ENCODE data around the gene DDX28. TPM values are rescaled to one million over a fixed set of nuclear protein-coding genes. Genes with fewer than 3 reads are reported as not detected.
"Not testable (repeated sequence)": the region's sequence is repeated elsewhere in the genome, so short reads cannot be mapped to it uniquely, and the experiment has no call there.

Gene DDX28
- polyA plus RNA-seq, 1 donor: 9.9 TPM

DNA sequence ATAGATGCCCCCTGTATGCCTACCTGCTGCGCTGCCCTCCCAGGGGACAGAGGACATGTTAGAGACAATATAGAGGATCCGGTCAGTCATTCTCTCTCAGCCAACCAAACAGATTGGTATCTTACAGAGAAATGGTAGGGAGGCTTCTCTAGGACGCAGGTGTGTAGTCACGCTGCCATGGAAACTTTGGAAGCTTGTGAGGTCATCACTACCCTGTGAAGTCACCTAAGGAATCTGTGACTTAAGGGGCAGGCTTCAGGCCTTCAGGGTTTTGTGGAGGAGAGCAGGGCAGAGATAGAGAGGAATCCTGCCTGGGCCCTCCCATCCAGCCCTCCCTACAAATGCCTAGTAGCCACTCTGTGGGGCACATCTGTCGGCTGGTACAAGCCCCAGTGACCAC is 7.4 kb downstream of the DDX28 start, which contains the start of gene DPEP2NB:
Gene DPEP2NB, minus strand, starts transcription at position 231 of the 400 bp plus-strand sequence. Its CDS starts 141 bp downstream, at position 90.
- DNase-seq: no peak
- Histone ChIP-seq H3K9me3 (ENCODE audit: control insufficient read depth, low read depth, low read length) (no peaks in the 10 kb centered on the region), H3K36me3 (ENCODE audit: control insufficient read depth, insufficient read depth, low read length) (no peaks in the 10 kb centered on the region), H3K27me3 (ENCODE audit: control insufficient read depth, insufficient read depth, low read length) (no peaks in the 10 kb centered on the region), H3K4me1 (ENCODE audit: control insufficient read depth, insufficient read depth, low read length) (no peaks in the 10 kb centered on the region), H3K27ac (ENCODE audit: low read length) (no peak within 1 kb of the TSS), H3K4me3 (ENCODE audit: low read length) (no peak within 1 kb of the TSS)
- WGBS (ENCODE audit: insufficient coverage, low lambda C conversion rate): no CpG with 5 or more reads among the region's 5 CpGs

DNA sequence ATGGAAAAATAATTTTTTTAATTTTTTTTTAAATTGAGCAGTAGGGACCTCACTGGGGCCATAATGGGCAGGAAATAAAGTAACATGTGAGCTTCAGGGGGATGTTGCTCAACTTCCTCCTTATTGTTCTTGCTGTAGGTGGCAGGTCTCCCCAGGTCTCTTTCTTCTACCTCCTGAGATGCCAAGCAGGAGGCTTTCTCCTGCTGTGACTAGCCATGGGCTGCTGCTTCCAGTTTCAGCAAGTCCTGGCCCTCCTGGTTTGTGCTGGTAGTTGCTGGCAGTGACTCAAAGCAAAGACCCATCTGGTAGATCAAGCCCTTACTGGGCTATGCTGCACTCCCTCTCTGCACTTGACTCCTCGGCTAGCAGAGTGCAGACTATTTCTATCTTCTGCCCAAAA is 9.6 kb downstream of the DDX28 start:
- Histone ChIP-seq H3K4me3 (ENCODE audit: low read length) (no peak overlapping the region), H3K27me3 (ENCODE audit: control insufficient read depth, insufficient read depth, low read length) (no peaks in the 10 kb centered on the region), H3K27ac (ENCODE audit: low read length) (no peak overlapping the region), H3K36me3 (ENCODE audit: control insufficient read depth, insufficient read depth, low read length) (no peaks in the 10 kb centered on the region), H3K4me1 (ENCODE audit: control insufficient read depth, insufficient read depth, low read length) (no peaks in the 10 kb centered on the region), H3K9me3 (ENCODE audit: control insufficient read depth, low read depth, low read length) (no peaks in the 10 kb centered on the region)
- WGBS (ENCODE audit: insufficient coverage, low lambda C conversion rate): no CpG with 5 or more reads among the region's 1 CpG
- no peak for DNase-seq

DNA sequence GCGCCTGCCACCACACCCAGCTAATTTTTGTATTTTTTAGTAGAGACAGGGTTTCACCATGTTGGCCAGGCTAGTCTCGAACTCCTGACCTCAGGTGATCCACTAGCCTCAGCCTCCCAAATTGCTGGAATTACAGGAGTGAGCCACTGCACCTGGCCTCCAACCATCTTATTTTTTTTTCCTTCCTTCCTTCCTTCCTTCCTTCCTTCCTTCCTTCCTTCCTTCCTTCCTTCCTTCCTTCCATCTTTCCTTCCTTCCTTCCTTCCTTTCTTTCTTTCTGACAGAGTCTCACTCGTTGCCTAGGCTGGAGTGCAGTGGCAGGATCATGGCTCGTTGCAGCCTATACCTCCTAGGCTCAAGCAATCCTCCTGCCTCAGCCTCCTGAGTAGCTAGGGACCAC is 13.2 kb downstream of the DDX28 start:
- not testable (repeated sequence) for H3K9me3 ChIP-seq (ENCODE audit: control insufficient read depth, low read depth, low read length); H3K27ac ChIP-seq (ENCODE audit: low read length); H3K36me3 ChIP-seq (ENCODE audit: control insufficient read depth, insufficient read depth, low read length); H3K4me1 ChIP-seq (ENCODE audit: control insufficient read depth, insufficient read depth, low read length); DNase-seq; H3K27me3 ChIP-seq (ENCODE audit: control insufficient read depth, insufficient read depth, low read length); H3K4me3 ChIP-seq (ENCODE audit: low read length)
- no CpG with 5 or more reads among the region's 4 CpGs for WGBS (ENCODE audit: insufficient coverage, low lambda C conversion rate)

DNA sequence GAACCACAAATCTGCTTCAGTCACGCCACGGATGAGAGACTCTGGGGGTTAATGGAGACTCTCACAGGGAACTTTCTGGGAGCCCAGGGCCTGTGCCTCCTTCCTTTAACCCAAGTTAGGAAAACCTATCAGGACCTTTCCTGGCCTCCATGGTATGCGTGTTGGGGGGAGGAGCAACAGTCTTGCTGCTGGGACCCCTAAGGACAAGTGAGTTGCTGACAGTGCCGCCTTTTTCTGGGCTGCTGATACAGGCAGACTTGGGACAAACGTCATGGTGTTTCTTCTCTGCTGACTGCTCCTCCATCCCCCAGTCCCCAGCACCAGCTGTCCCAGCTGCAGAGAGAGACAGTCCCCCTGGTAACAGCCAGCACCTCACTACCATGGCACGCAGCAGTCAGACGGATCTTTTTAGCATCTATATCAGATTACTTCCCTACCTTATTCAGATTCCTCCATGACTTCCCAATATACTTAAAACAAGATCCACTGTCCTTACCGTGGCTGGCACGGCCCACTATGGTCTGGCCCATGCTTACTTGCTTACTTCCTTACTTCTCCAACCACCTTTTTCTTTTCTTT is 13.8 kb downstream of the DDX28 start:
- Histone ChIP-seq H3K27me3 (ENCODE audit: control insufficient read depth, insufficient read depth, low read length) (no peaks in the 10 kb centered on the region), H3K4me3 (ENCODE audit: low read length) (no peak overlapping the region), H3K36me3 (ENCODE audit: control insufficient read depth, insufficient read depth, low read length) (no peaks in the 10 kb centered on the region), H3K4me1 (ENCODE audit: control insufficient read depth, insufficient read depth, low read length) (no peaks in the 10 kb centered on the region), H3K27ac (ENCODE audit: low read length) (no peak overlapping the region), H3K9me3 (ENCODE audit: control insufficient read depth, low read depth, low read length) (no peaks in the 10 kb centered on the region)
- no peak for DNase-seq
- whole genome bisulfite sequencing (ENCODE audit: insufficient coverage, low lambda C conversion rate): 43% methylated on average over 1 of the region's 9 CpGs

DNA sequence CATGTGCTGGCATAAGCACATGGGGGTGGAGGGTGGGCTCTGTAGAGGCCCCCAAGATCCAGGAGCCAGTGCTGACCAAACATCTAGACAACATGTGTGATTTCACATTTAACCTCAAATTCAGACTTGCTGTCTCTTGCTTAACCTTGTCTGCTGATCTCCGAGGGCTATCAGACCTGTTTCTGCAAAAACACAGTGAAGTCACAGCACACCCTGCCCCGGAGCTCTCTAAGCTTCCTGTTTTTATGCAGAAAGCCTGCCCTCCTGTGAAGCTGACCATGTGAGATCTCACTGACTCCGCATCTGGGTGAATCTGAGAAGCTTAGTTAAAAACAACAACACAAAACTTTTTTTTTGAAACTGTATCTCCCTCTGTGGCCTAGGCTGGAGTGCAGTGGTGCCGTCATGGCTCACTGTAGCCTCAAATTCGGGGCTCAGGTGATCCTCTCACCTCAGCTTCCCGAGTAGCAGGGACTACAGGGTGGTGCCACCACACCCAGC is 17.2 kb downstream of the DDX28 start:
- no peaks in the 10 kb centered on the region for H3K4me1 ChIP-seq (ENCODE audit: control insufficient read depth, insufficient read depth, low read length)
- no peak overlapping the region for H3K4me3 ChIP-seq (ENCODE audit: low read length)
- H3K27ac ChIP-seq (ENCODE audit: low read length): no peak overlapping the region
- H3K36me3 ChIP-seq (ENCODE audit: control insufficient read depth, insufficient read depth, low read length): no peaks in the 10 kb centered on the region
- no peak for DNase-seq
- H3K27me3 ChIP-seq (ENCODE audit: control insufficient read depth, insufficient read depth, low read length): no peaks in the 10 kb centered on the region
- H3K9me3 ChIP-seq (ENCODE audit: control insufficient read depth, low read depth, low read length): no peaks in the 10 kb centered on the region
- WGBS (ENCODE audit: insufficient coverage, low lambda C conversion rate): no CpG with 5 or more reads among the region's 6 CpGs

DNA sequence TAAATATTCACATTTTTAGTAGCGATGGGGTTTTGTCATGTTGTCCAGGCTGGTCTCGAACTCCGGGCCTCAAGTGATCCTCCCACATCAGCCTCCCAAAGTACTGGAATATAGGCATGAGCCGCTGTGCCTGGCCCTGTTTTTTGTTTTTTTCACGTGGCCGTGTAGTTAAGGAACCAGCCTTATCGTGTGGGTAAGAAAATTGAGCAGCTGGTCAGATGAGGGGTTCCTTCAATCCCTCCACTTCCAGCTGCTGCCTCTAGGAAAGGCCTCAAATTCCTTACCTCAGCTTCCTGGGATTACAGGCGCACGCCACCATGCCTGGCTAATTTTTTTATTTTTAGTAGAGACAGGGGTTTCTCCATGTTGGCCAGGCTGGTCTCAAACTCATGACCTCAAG is 17.8 kb downstream of the DDX28 start:
- WGBS (ENCODE audit: insufficient coverage, low lambda C conversion rate): no CpG with 5 or more reads among the region's 9 CpGs
- Histone ChIP-seq H3K27ac (ENCODE audit: low read length) (no peak overlapping the region), H3K36me3 (ENCODE audit: control insufficient read depth, insufficient read depth, low read length) (no peaks in the 10 kb centered on the region), H3K4me3 (ENCODE audit: low read length) (no peak overlapping the region), H3K4me1 (ENCODE audit: control insufficient read depth, insufficient read depth, low read length) (no peaks in the 10 kb centered on the region), H3K9me3 (ENCODE audit: control insufficient read depth, low read depth, low read length) (no peaks in the 10 kb centered on the region), H3K27me3 (ENCODE audit: control insufficient read depth, insufficient read depth, low read length) (no peaks in the 10 kb centered on the region)
- DNase-seq: no peak

DNA sequence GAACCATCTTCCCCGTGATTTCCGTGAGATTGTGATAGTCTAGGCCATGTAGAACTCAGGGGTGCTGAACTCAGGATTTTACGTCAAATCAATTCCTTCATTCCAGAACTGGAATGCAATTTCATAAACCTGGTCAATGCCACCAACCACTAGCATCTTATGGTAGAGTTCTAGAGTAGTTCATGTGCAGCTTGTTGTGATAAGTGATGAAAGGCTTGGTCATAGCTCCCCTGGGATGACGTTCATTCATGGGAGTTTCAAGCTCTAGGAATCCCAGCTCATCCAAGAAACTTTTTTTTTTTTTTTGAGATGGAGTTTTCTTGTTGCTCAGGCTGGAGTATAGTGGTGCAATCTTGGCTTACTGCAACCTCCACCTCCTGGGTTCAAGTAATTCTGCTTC is 20.0 kb downstream of the DDX28 start:
- no CpG with 5 or more reads among the region's 4 CpGs for WGBS (ENCODE audit: insufficient coverage, low lambda C conversion rate)
- H3K27me3 ChIP-seq (ENCODE audit: control insufficient read depth, insufficient read depth, low read length): no peaks in the 10 kb centered on the region
- H3K4me3 ChIP-seq (ENCODE audit: low read length): no peak overlapping the region
- DNase-seq: no peak
- no peaks in the 10 kb centered on the region for H3K9me3 ChIP-seq (ENCODE audit: control insufficient read depth, low read depth, low read length)
- H3K4me1 ChIP-seq (ENCODE audit: control insufficient read depth, insufficient read depth, low read length): no peaks in the 10 kb centered on the region
- H3K36me3 ChIP-seq (ENCODE audit: control insufficient read depth, insufficient read depth, low read length): no peaks in the 10 kb centered on the region
- no peak overlapping the region for H3K27ac ChIP-seq (ENCODE audit: low read length)

DNA sequence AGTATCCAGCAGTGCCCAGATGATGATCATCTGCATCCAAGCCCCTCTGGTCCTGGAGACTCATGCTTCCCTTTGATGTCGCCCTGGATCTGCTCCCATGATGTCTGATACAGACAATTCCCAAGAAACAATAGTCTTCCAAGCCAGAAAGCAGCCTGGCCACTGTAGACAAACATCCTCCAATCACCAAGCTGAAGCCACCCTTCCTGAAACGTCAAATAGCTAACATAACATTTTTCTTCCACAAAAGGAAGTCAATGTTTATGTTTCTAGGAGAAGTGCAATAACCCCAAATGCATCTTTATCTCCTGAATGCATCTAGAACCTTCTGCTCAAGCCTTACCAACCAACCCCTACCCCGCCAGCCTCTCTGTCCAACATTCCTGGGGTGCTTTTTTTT is 22.6 kb downstream of the DDX28 start:
- Histone ChIP-seq H3K27ac (ENCODE audit: low read length) (no peak overlapping the region), H3K27me3 (ENCODE audit: control insufficient read depth, insufficient read depth, low read length) (no peaks in the 10 kb centered on the region), H3K36me3 (ENCODE audit: control insufficient read depth, insufficient read depth, low read length) (no peaks in the 10 kb centered on the region), H3K4me1 (ENCODE audit: control insufficient read depth, insufficient read depth, low read length) (no peaks in the 10 kb centered on the region), H3K4me3 (ENCODE audit: low read length) (no peak overlapping the region), H3K9me3 (ENCODE audit: control insufficient read depth, low read depth, low read length) (no peaks in the 10 kb centered on the region)
- whole genome bisulfite sequencing (ENCODE audit: insufficient coverage, low lambda C conversion rate): no CpG with 5 or more reads among the region's 3 CpGs
- DNase-seq: no peak

DNA sequence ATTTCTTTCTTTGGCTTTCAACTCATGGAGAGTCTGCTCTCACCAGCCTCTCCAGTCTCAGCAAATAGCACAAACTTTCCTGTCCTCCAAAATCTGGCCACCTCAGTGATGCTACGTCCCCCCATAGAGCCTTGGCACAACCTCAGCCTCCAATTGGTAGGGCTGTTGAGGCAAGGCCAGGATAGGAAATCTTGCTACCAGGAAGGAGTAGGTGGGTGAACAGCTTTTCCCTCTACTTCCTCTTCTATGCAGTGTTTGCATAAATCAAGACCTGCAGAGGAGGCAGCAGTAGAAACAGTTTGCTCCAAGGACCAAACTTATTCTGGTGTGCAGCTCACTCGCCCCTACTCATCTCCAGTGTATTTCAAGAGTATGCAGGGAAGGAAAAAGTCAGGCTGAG is 23.0 kb downstream of the DDX28 start:
- DNase-seq: no peak
- no peak overlapping the region for H3K4me3 ChIP-seq (ENCODE audit: low read length)
- no peaks in the 10 kb centered on the region for H3K4me1 ChIP-seq (ENCODE audit: control insufficient read depth, insufficient read depth, low read length)
- H3K9me3 ChIP-seq (ENCODE audit: control insufficient read depth, low read depth, low read length): no peaks in the 10 kb centered on the region
- H3K27me3 ChIP-seq (ENCODE audit: control insufficient read depth, insufficient read depth, low read length): no peaks in the 10 kb centered on the region
- WGBS (ENCODE audit: insufficient coverage, low lambda C conversion rate): no CpG with 5 or more reads among the region's 2 CpGs
- H3K36me3 ChIP-seq (ENCODE audit: control insufficient read depth, insufficient read depth, low read length): no peaks in the 10 kb centered on the region
- H3K27ac ChIP-seq (ENCODE audit: low read length): no peak overlapping the region

DNA sequence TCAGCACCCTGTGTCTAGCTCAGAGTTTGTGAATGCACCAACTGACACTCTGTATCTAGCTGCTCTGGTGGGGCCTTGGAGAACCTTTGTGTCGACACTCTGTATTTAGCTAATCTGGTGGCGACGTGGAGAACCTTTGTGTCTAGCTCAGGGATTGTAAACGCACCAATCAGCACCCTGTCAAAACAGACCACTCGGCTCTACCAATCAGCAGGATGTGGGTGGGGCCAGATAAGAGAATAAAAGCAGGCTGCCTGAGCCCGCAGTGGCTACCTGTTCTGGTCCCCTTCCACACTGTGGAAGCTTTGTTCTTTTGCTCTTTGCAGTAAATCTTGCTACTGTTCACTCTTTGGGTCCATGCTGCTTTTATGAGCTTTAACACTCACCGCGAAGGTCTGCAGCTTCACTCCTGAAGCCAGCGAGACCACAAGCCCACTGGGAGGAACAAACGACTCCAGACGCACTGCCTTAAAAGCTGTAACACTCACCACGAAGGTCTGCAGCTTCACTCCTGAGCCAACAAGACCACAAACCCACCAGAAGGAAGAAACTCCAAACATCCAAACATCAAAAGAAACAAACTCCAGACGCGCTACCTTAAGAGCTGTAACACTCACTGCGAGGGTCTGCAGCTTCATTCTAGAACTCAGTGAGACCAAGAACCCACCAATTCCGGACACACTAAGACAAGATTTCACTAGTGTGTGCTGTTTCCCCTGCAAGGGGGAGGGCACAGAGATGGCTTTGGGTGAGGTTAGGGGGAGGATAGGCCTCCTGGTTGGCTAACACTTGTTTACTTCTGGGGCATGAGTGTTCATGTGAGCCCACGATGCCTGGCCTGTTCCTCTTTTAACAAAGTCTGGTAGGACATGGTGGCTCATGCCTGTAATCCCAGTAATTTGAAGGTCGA is 24.0 kb downstream of the DDX28 start, which contains the start of gene DPEP2:
Gene DPEP2, minus strand, starts transcription at position 706 of the 910 bp plus-strand sequence. CDS start 6,272 bp downstream, outside the sequence.
- H3K36me3 ChIP-seq (ENCODE audit: control insufficient read depth, insufficient read depth, low read length); H3K27ac ChIP-seq (ENCODE audit: low read length); H3K9me3 ChIP-seq (ENCODE audit: control insufficient read depth, low read depth, low read length); DNase-seq; H3K4me3 ChIP-seq (ENCODE audit: low read length); H3K4me1 ChIP-seq (ENCODE audit: control insufficient read depth, insufficient read depth, low read length); H3K27me3 ChIP-seq (ENCODE audit: control insufficient read depth, insufficient read depth, low read length): not testable (repeated sequence)
- WGBS (ENCODE audit: insufficient coverage, low lambda C conversion rate): no CpG with 5 or more reads among the region's 18 CpGs
